IMR-90 (cell line): ENCODE results near the gene HRH1.

Experiments used
- BHLHE40 ChIP-seq: fragments of 150-350 bp; IDR thresholded peaks from 2 replicates; pipeline ENCODE4 v1.6.1; 2016; ENCODE audit warnings: mild to moderate bottlenecking, low read depth, low read length
- CHD1 ChIP-seq: IDR thresholded peaks from 2 replicates; pipeline ENCODE4 v1.6.1; 2012; ENCODE audit warnings: low read depth, low read length, improper control_type of control experiment
- CTCF ChIP-seq: conservative IDR thresholded peaks from 2 replicates; pipeline ENCODE4 v1.5.1; 2012; ENCODE audit warnings: mild to moderate bottlenecking, low read depth, low read length, improper control_type of control experiment
- FOS ChIP-seq: fragments of 150-350 bp; IDR thresholded peaks from 2 replicates; pipeline ENCODE4 v1.6.1; 2016; ENCODE audit warnings: low read depth, low read length
- MAFK ChIP-seq: IDR thresholded peaks from 2 replicates; pipeline ENCODE4 v1.6.1; 2012; ENCODE audit warnings: low read depth, low read length, improper control_type of control experiment
- MAZ ChIP-seq: IDR thresholded peaks from 2 replicates; pipeline ENCODE4 v1.6.1; 2012; ENCODE audit warnings: low read depth, mild to moderate bottlenecking, low read length, improper control_type of control experiment, moderate library complexity, borderline replicate concordance
- NFE2L2 ChIP-seq: fragments of 150-350 bp; IDR thresholded peaks from 2 replicates; pipeline ENCODE4 v1.6.1; 2016; ENCODE audit warnings: low read depth, mild to moderate bottlenecking, low read length
- POLR2A ChIP-seq: IDR thresholded peaks from 2 replicates; pipeline ENCODE4 v1.6.1; 2012; ENCODE audit warnings: mild to moderate bottlenecking, low read depth, low read length
- SMC3 ChIP-seq: fragments of 150-350 bp; IDR thresholded peaks from 2 replicates; pipeline ENCODE4 v1.6.1; 2016; ENCODE audit warnings: low read depth, mild to moderate bottlenecking, antibody characterized with exemption, low read length, moderate library complexity
- USF2 ChIP-seq: fragments of 150-350 bp; IDR thresholded peaks from 2 replicates; pipeline ENCODE4 v1.6.1; 2017; ENCODE audit warnings: mild to moderate bottlenecking, antibody characterized with exemption, low read length, low read depth

- TF ChIP-seq MAZ: no peak
- TF ChIP-seq CTCF: no peak
- TF ChIP-seq MAFK: peak; percentile 25; the same call in 1 of the 2 replicates
- no peak for TF ChIP-seq NFE2L2
- TF ChIP-seq USF2: 0 out of 2 replicates have a peak, but pooled peaks have one; percentile 21
- no peak for TF ChIP-seq SMC3
- no peak for TF ChIP-seq BHLHE40
- TF ChIP-seq FOS: no peak
- no peak for TF ChIP-seq POLR2A
- no peak for TF ChIP-seq CHD1
Measured at GRCh38 chr3:11118181-11118682, 36.1 kb upstream of the HRH1 start.
